Activated CD8-positive, alpha-beta memory T cell treated with anti-CD3 and anti-CD28 coated beads for 4 hours (primary cell): ENCODE results near the gene S100A16.
"Not testable (repeated sequence)": the region's sequence is repeated elsewhere in the genome, so short reads cannot be mapped to it uniquely, and the experiment has no call there.

Experiments used
- DNase-seq, 2 donors: peaks; one replicate each; pipeline ENCODE4 v3.0.0-alpha.2; 2020; ENCODE audit warnings: low read depth in 2 of 2

S100A16 gene

GRCh38 chr1:153585006-153585405, 27.9 kb downstream of the S100A16 start:
- DNase-seq, result no peak

- DNase-seq, result no peak
These were observed 29.0 kb downstream of the S100A16 start for GRCh38 chr1:153583976-153584375.

- not testable (repeated sequence) for DNase-seq
These were observed 29.4 kb downstream of the S100A16 start for GRCh38 chr1:153583514-153583913.

GRCh38 chr1:153582836-153583235, 30.1 kb downstream of the S100A16 start:
- not testable (repeated sequence) for DNase-seq

- no peak for DNase-seq
These were observed 34.0 kb downstream of the S100A16 start for GRCh38 chr1:153578936-153579335.

- no peak for DNase-seq
These were observed 34.4 kb downstream of the S100A16 start for GRCh38 chr1:153578490-153578889.

GRCh38 chr1:153577624-153578051, 35.3 kb downstream of the S100A16 start:
- DNase-seq, result no peak

GRCh38 chr1:153577138-153577537, 35.8 kb downstream of the S100A16 start:
- no peak for DNase-seq

GRCh38 chr1:153575497-153575896, 37.4 kb downstream of the S100A16 start:
- not testable (repeated sequence) for DNase-seq

- not testable (repeated sequence) for DNase-seq
These were observed 37.9 kb downstream of the S100A16 start for GRCh38 chr1:153575081-153575491.

GRCh38 chr1:153573351-153573750, 39.6 kb downstream of the S100A16 start:
- no peak for DNase-seq

GRCh38 chr1:153572569-153573015, 40.3 kb downstream of the S100A16 start:
- DNase-seq, result no peak

- no peak for DNase-seq
These were observed 41.2 kb downstream of the S100A16 start for GRCh38 chr1:153571706-153572105.

- DNase-seq, result no peak
These were observed 42.1 kb downstream of the S100A16 start for GRCh38 chr1:153570874-153571273.

- DNase-seq, result no peak
These were observed 43.5 kb downstream of the S100A16 start for GRCh38 chr1:153569465-153569864.

- peak; percentile 57 to 58 for DNase-seq
These were observed 44.4 kb downstream of the S100A16 start for GRCh38 chr1:153568367-153569099.

- peak in 1 of 2 donors; percentile 20 for DNase-seq
These were observed 45.1 kb downstream of the S100A16 start for GRCh38 chr1:153567621-153568366.

GRCh38 chr1:153566414-153567371, 46.2 kb downstream of the S100A16 start:
- peak; percentile 83 to 88 for DNase-seq

GRCh38 chr1:153565529-153566374, 47.2 kb downstream of the S100A16 start, which contains the start of gene S100A2:
TSS of gene S100A2 (minus strand) at chr1:153565844. CDS start at chr1:153563877, 1,967 bp downstream.
- peak in 1 of 2 donors; percentile 21 for DNase-seq

GRCh38 chr1:153563991-153564390, 48.9 kb downstream of the S100A16 start:
- DNase-seq, result no peak

- no peak for DNase-seq
These were observed 49.4 kb downstream of the S100A16 start for GRCh38 chr1:153563483-153563901.
